GM19328 (cell line): ENCODE results near the gene IL3.

Experiments used
- ATAC-seq: cut with Tn5 transposase; IDR thresholded peaks from one replicate; pipeline ENCODE4 v1.9.1; 2021; ENCODE audit warnings: mild to moderate bottlenecking, moderate library complexity; ENCODE audit not compliant: unreplicated experiment

IL3 gene

GRCh38 chr5:132072070-132072469, 11.6 kb downstream of the IL3 start:
- ATAC-seq: no peak

GRCh38 chr5:132072528-132072927, 12.1 kb downstream of the IL3 start:
- ATAC-seq: no peak

GRCh38 chr5:132073231-132074013, 13.0 kb downstream of the IL3 start, which contains the start of gene CSF2:
Gene CSF2 (plus strand): TSS chr5:132073789. CDS start chr5:132073824, 35 bp downstream.
- no peak for ATAC-seq

GRCh38 chr5:132074091-132074771, 13.8 kb downstream of the IL3 start:
- no peak for ATAC-seq

GRCh38 chr5:132074772-132075718, 14.6 kb downstream of the IL3 start:
- ATAC-seq: no peak

GRCh38 chr5:132075719-132076077, 15.2 kb downstream of the IL3 start:
- ATAC-seq: no peak

GRCh38 chr5:132076202-132076830, 15.9 kb downstream of the IL3 start:
- ATAC-seq: no peak

GRCh38 chr5:132076983-132077382, 16.5 kb downstream of the IL3 start:
- no peak for ATAC-seq

- ATAC-seq: no peak
These were observed 18.6 kb downstream of the IL3 start for GRCh38 chr5:132079081-132079480.

- ATAC-seq: no peak
These were observed 19.2 kb downstream of the IL3 start for GRCh38 chr5:132079619-132080018.

- no peak for ATAC-seq
These were observed 20.1 kb downstream of the IL3 start for GRCh38 chr5:132080595-132080994.

GRCh38 chr5:132081458-132081857, 21.0 kb downstream of the IL3 start:
- ATAC-seq: no peak

- ATAC-seq: no peak
These were observed 22.0 kb downstream of the IL3 start for GRCh38 chr5:132082329-132083023.

GRCh38 chr5:132083071-132083678, 22.7 kb downstream of the IL3 start:
- no peak for ATAC-seq

- ATAC-seq: no peak
These were observed 25.2 kb downstream of the IL3 start for GRCh38 chr5:132085686-132086085.

GRCh38 chr5:132086277-132086794, 25.9 kb downstream of the IL3 start:
- no peak for ATAC-seq

GRCh38 chr5:132087176-132087575, 26.7 kb downstream of the IL3 start:
- no peak for ATAC-seq

- ATAC-seq: no peak
These were observed 27.2 kb downstream of the IL3 start for GRCh38 chr5:132087661-132088060.

GRCh38 chr5:132089363-132089762, 28.9 kb downstream of the IL3 start:
- no peak for ATAC-seq

GRCh38 chr5:132090107-132090506, 29.7 kb downstream of the IL3 start:
- no peak for ATAC-seq
